HepG2 (cell line): ENCODE measurements around the gene DNMBP. TPM values are rescaled to one million over a fixed set of nuclear protein-coding genes. Genes with fewer than 3 reads are reported as not detected.

Experiments
- ATAC-seq: fragments of 200-7000 bp; cut with Tn5 transposase; 3 replicates; pipeline ENCODE4 v1.9.1; 2020; ENCODE audit warnings: mild to moderate bottlenecking, moderate library complexity
- BruUV-seq: library from RNA; stranded (reverse); fragments of 400-500 nt; replicated peaks from 2 replicates; lab custom pipeline; 2021; lab: Mats Ljungman, UMichigan
- CTCF ChIA-PET: fragments of 300-600 bp; formaldehyde crosslinking; extraction: SDS; loops from one replicate; lab custom pipeline; 2021; ENCODE audit warnings: low total read pairs, inconsistent platforms, low intra/inter-chr PET ratio; lab: Yijun Ruan, JAX
- POLR2A ChIA-PET: fragments of 350-600 bp; sonication (Branson Sonifier 250); formaldehyde crosslinking; loops from one replicate; lab custom pipeline; 2020; ENCODE audit warnings: antibody characterized with exemption, inconsistent platforms; lab: Yijun Ruan, JAX
- DNase-seq: peaks from one replicate; pipeline ENCODE4 v3.0.0-alpha.2; 2015; ENCODE audit warnings: low spot score
- FAIRE-seq: peaks from 3 replicates; lab custom pipeline; 2011; peaks lifted over from hg19 to GRCh38; lab: Jason Lieb, UNC
- H2AFZ ChIP-seq: one replicate; pipeline ENCODE4 v1.6.1; 2011; ENCODE audit warnings: low read length, inconsistent platforms
- H3K27ac ChIP-seq: fragments of 300-600 bp; 3 replicates; pipeline ENCODE4 v1.8.0; 2011; ENCODE audit warnings: mixed run types, mild to moderate bottlenecking, mixed read lengths, low read length, inconsistent platforms; ENCODE audit not compliant: insufficient read depth; ENCODE audit errors: extremely low read length
- H3K27me3 ChIP-seq, 2 experiments: fragments of 200-600 bp in 1 of 2; 2 replicates in 1 of 2; 3 replicates in 1 of 2; pipeline versions ENCODE4 v1.6.0 to v1.8.0; 2011; ENCODE audit warnings: low read length in 2 of 2, mild to moderate bottlenecking in 2 of 2, moderate library complexity in 2 of 2, inconsistent platforms in 1 of 2; ENCODE audit not compliant: insufficient read depth in 2 of 2, control insufficient read depth in 1 of 2
- H3K36me3 ChIP-seq, 2 experiments: fragments of 200-600 bp in 1 of 2; replicated peaks in 1 of 2; 2 replicates in 1 of 2; 3 replicates in 1 of 2; pipeline versions ENCODE4 v1.5.1 to v1.8.0; 2011; ENCODE audit warnings: low read length in 2 of 2, inconsistent platforms in 1 of 2; ENCODE audit not compliant: insufficient read depth in 2 of 2, control insufficient read depth in 1 of 2
- H3K4me1 ChIP-seq: 2 replicates; pipeline ENCODE4 v1.5.1; 2012; ENCODE audit warnings: low read length, inconsistent platforms; ENCODE audit not compliant: insufficient read depth
- H3K4me2 ChIP-seq: 2 replicates; pipeline ENCODE4 v1.6.0; 2011; ENCODE audit warnings: low read depth, low read length, inconsistent platforms
- H3K4me3 ChIP-seq, 3 experiments: fragments of 200-600 bp in 1 of 3; sonication (generic), shearing (Covaris generic) in 1 of 3; replicated peaks in 1 of 3; 2 replicates each; pipeline ENCODE4 v1.5.1; 2011 to 2016; ENCODE audit warnings: low read length in 3 of 3, inconsistent platforms in 2 of 3, low read depth in 2 of 3, mild to moderate bottlenecking in 2 of 3, control low read depth in 1 of 3, mixed read lengths in 1 of 3; ENCODE audit not compliant: insufficient read depth in 1 of 3
- H3K79me2 ChIP-seq: one replicate; pipeline ENCODE4 v1.6.1; 2011; ENCODE audit warnings: low read length, inconsistent platforms; ENCODE audit not compliant: insufficient read depth
- H3K9ac ChIP-seq: 2 replicates; pipeline ENCODE4 v1.6.0; 2011; ENCODE audit warnings: mild to moderate bottlenecking, low read depth, low read length, inconsistent platforms; ENCODE audit not compliant: insufficient read depth
- H3K9me3 ChIP-seq: 2 replicates; pipeline ENCODE4 v1.5.1; 2012; ENCODE audit warnings: mild to moderate bottlenecking, low read length
- H4K20me1 ChIP-seq: 2 replicates; pipeline ENCODE4 v1.6.0; 2011; ENCODE audit warnings: inconsistent platforms, mild to moderate bottlenecking, low read length, moderate library complexity; ENCODE audit not compliant: insufficient read depth
- ELF3 ChIP-seq: IDR thresholded peaks from 2 replicates; pipeline ENCODE4 v1.6.1; 2016; ENCODE audit warnings: missing genetic modification reagents, missing compliant biosample characterization
- HNRNPUL1 ChIP-seq: fragments of 200-400 bp; formaldehyde crosslinking; IDR thresholded peaks from 2 replicates; pipeline ENCODE4 v1.6.1; 2017; ENCODE audit warnings: low read depth, mild to moderate bottlenecking, low read length, moderate library complexity
- MTF1 ChIP-seq: sonication (generic); formaldehyde crosslinking; IDR thresholded peaks from 2 replicates; pipeline ENCODE4 v1.5.0; 2020; ENCODE audit warnings: missing genetic modification reagents
- NR2C2 ChIP-seq: sonication (generic); formaldehyde crosslinking; IDR thresholded peaks from 2 replicates; pipeline ENCODE4 v1.4.0; 2020; ENCODE audit warnings: missing genetic modification reagents, mild to moderate bottlenecking, moderate library complexity, borderline replicate concordance
- PCBP1 ChIP-seq: fragments of 200-400 bp; formaldehyde crosslinking; IDR thresholded peaks from 2 replicates; pipeline ENCODE4 v1.6.1; 2017; ENCODE audit warnings: mild to moderate bottlenecking, low read depth, low read length, borderline replicate concordance
- PLSCR1 ChIP-seq: sonication (generic); formaldehyde crosslinking; IDR thresholded peaks from 2 replicates; pipeline ENCODE4 v1.5.0; 2020; ENCODE audit warnings: missing genetic modification reagents, mild to moderate bottlenecking, borderline replicate concordance
- POLR2AphosphoS5 ChIP-seq: IDR thresholded peaks from 2 replicates; pipeline ENCODE4 v1.6.1; 2012; ENCODE audit warnings: low read depth, low read length
- TRAFD1 ChIP-seq: sonication (generic); formaldehyde crosslinking; IDR thresholded peaks from 2 replicates; pipeline ENCODE4 v1.5.1; 2020; ENCODE audit warnings: missing genetic modification reagents, mild to moderate bottlenecking, borderline replicate concordance
- XRCC5 ChIP-seq: fragments of 200-400 bp; formaldehyde crosslinking; optimal IDR thresholded peaks from 2 replicates; pipeline ENCODE3; 2017; ENCODE audit warnings: mild to moderate bottlenecking, low read length
- ZNF232 ChIP-seq: sonication (generic); formaldehyde crosslinking; IDR thresholded peaks from 2 replicates; pipeline ENCODE4 v1.4.0; 2020; ENCODE audit warnings: missing genetic modification reagents, borderline replicate concordance
- ZNF558 ChIP-seq: sonication (generic); formaldehyde crosslinking; IDR thresholded peaks from 2 replicates; pipeline ENCODE4 v1.9.0; 2022; ENCODE audit warnings: mild to moderate bottlenecking, missing genetic modification reagents, borderline replicate concordance
- ZNF598 ChIP-seq: sonication (generic); formaldehyde crosslinking; IDR thresholded peaks from 2 replicates; pipeline ENCODE4 v1.5.1; 2020; ENCODE audit warnings: mild to moderate bottlenecking, missing genetic modification reagents, borderline replicate concordance
- WGBS: methylation state at CpG from one replicate; pipeline ENCODE4 v1.1.6; 2017; ENCODE audit warnings: low lambda C conversion rate; 5-methylcytosine and 5-hydroxymethylcytosine counted together
- in situ Hi-C: cut with HindIII; loops from 2 replicates; pipeline ENCODE4 v1.10.0; 2017; ENCODE audit warnings: low pct_unique_long_range_greater_than_20kb; ENCODE audit not compliant: extremely low pct_ligation_motif_present
- intact Hi-C: fragments of 100-400 bp; cut with micrococcal nuclease; formaldehyde crosslinking; loops from one replicate; pipeline ENCODE4 v1.10.0; 2022; ENCODE audit not compliant: unreplicated experiment
- polyA plus RNA-seq, 8 experiments: library from polyadenylated mRNA; depleted of rRNA in 3 of 8; stranded (reverse) in 7 of 8; unstranded in 1 of 8; fragments of >200 nt; fragmentation: Illumina TruSeq in 4 of 8; extraction: Trizol in 4 of 8; gene quantifications; 2 replicates each; pipeline versions ENCODE4 v1.2.1 to v1.2.3, GENCODE V29; 2011 to 2016; ENCODE audit warnings: low read depth in 4 of 8, missing spikeins in 1 of 8, mixed read lengths in 1 of 8; ENCODE audit not compliant: insufficient read depth in 1 of 8
- total RNA-seq, 5 experiments: library from RNA; depleted of rRNA; stranded (reverse); fragments of >200 nt; fragmentation: Illumina TruSeq; extraction: Trizol; gene quantifications; 2 replicates each; pipeline ENCODE4 v1.2.3, GENCODE V29; 2016; ENCODE audit warnings: low read depth in 1 of 5

DNMBP gene
- total and polyA plus RNA-seq, 2 of the 13 experiments (the other 11 are each of a cell fraction or from before 2014, with no cell fraction given) = 3.6 to 6.3 TPM

GRCh38 chr10:99908512-99908911 lies 101.2 kb downstream of the DNMBP start:
- no peak overlapping the region for H3K27ac ChIP-seq

More at GRCh38 chr10:99908512-99908911, 101.2 kb downstream of the DNMBP start:
- intact Hi-C loops = no loop called here
- TF ChIP-seq POLR2AphosphoS5 = no peak
- TF ChIP-seq PCBP1 = no peak
- no peak for TF ChIP-seq ZNF558 (CRISPR knock-in tag)
- TF ChIP-seq ELF3 (CRISPR knock-in tag) = no peak
- TF ChIP-seq ZNF598 (CRISPR knock-in tag) = no peak
- TF ChIP-seq PLSCR1 (CRISPR knock-in tag) = no peak
- no peak for TF ChIP-seq TRAFD1 (CRISPR knock-in tag)
- no peak for TF ChIP-seq ZNF232 (CRISPR knock-in tag)
- TF ChIP-seq MTF1 (CRISPR knock-in tag) = no peak
- no peak for TF ChIP-seq XRCC5
- TF ChIP-seq NR2C2 (CRISPR knock-in tag) = no peak
- TF ChIP-seq HNRNPUL1 = no peak
- BruUV-seq = no TSS peak
- Histone ChIP-seq H3K9me3 (no peaks in the 10 kb centered on the region), H2AFZ (no peak overlapping the region), H3K4me3 (no peak overlapping the region), H3K27me3 (no peaks in the 10 kb centered on the region), H3K9ac (no peak overlapping the region), H3K36me3 (peaks cover 25 to 44% of the 10 kb centered on the region in 2 experiments), H4K20me1 (no peaks in the 10 kb centered on the region), H3K79me2 (no peaks in the 10 kb centered on the region), H3K4me2 (no peak overlapping the region), H3K4me1 (no peaks in the 10 kb centered on the region)
- POLR2A ChIA-PET = no interaction called here
- DNase-seq (no peak), ATAC-seq (no peak), FAIRE-seq (no peak)
- WGBS = 90% methylated on average over 3 of the region's 3 CpGs
- in situ Hi-C loops = no loop called here
- CTCF ChIA-PET = no interaction called here
